Measurements from ENCODE around the gene KNL1.

Gene KNL1

DNA sequence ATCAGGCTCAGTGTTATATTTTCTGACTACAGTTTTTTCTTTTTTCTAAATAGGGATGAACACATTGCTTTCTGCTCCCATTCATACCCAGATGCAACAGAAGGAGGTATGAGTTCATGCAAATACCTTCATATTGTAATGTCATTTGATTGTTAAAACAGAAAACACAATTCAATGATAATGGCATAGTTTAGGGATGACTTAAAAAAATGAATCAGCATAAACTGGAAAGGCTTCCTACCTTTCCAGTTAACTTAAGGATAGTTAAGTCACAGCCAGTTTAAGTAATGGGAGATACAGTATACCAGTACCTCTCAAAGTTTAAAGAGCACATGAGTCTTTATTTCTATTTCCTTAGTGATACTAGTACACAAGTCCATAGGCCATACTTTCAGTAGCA, 24.9 kb downstream of the KNL1 start:
- no peak for TF ChIP-seq ZFX (IDR thresholded peaks at IDR 0.05)
- TF ChIP-seq, protein P1, sequence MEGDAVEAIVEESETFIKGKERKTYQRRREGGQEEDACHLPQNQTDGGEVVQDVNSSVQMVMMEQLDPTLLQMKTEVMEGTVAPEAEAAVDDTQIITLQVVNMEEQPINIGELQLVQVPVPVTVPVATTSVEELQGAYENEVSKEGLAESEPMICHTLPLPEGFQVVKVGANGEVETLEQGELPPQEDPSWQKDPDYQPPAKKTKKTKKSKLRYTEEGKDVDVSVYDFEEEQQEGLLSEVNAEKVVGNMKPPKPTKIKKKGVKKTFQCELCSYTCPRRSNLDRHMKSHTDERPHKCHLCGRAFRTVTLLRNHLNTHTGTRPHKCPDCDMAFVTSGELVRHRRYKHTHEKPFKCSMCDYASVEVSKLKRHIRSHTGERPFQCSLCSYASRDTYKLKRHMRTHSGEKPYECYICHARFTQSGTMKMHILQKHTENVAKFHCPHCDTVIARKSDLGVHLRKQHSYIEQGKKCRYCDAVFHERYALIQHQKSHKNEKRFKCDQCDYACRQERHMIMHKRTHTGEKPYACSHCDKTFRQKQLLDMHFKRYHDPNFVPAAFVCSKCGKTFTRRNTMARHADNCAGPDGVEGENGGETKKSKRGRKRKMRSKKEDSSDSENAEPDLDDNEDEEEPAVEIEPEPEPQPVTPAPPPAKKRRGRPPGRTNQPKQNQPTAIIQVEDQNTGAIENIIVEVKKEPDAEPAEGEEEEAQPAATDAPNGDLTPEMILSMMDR (conservative IDR thresholded peaks at IDR 0.05), result no peak
- no peak overlapping the region for H3K27ac ChIP-seq

DNA sequence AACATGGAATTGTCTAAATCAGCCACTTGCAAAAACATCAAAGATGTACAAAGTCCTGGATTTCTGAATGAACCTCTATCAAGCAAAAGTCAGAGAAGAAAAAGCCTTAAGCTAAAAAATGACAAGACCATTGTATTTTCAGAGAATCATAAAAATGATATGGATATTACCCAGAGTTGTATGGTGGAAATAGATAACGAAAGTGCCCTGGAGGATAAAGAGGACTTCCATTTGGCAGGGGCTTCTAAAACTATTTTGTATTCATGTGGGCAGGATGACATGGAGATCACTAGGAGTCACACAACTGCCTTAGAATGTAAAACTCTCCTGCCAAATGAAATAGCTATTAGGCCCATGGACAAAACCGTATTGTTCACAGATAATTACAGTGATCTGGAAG, 29.3 kb downstream of the KNL1 start:
- TF ChIP-seq, protein P1 (conservative IDR thresholded peaks at IDR 0.05), result no peak
- no peak for TF ChIP-seq ZFX (IDR thresholded peaks at IDR 0.05)
- no peak overlapping the region for H3K27ac ChIP-seq

DNA sequence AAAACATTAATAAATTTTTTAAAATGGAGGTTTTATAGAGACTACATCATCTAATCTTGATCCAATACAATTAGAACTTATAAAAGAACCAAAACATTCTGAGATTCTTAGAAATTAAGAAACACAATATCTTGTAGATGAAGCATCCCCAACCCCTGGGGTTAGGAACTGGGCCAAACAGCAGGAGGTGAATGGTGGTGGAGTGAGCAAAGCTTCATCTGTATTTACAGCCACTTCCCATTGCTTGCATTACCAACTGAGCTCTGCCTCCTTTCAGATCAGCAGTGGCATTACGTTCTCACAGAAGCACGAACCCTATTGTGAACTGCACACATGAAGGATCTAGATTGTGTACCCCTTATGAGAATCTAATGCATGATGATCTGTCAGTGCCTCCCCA, 36.3 kb downstream of the KNL1 start:
- H3K27ac ChIP-seq, result no peak overlapping the region
- TF ChIP-seq ZFX (IDR thresholded peaks at IDR 0.05), result no peak
- TF ChIP-seq, protein P1 (conservative IDR thresholded peaks at IDR 0.05), result no peak

DNA sequence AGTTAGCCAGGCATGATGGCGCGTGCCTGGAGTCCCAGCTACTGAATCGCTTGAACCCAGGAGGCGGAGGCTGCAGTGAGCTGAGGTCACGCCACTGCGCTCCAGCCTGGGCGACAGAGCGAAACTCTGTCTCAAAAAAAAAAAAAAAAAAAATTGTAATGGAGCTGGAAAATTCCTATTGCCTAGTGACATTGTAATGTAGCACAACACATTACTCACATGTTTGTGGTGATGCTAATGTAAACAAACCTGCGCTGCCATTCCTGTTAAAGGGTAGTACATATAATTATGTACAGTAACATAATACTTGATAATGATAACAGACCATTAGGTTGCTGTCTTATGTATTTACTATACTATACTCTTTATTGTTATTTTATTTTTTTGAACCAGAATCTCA, 39.1 kb downstream of the KNL1 start:
- TF ChIP-seq ZFX (IDR thresholded peaks at IDR 0.05), result no peak
- TF ChIP-seq, protein P1 (conservative IDR thresholded peaks at IDR 0.05), result no peak
- H3K27ac ChIP-seq, result no peak overlapping the region

DNA sequence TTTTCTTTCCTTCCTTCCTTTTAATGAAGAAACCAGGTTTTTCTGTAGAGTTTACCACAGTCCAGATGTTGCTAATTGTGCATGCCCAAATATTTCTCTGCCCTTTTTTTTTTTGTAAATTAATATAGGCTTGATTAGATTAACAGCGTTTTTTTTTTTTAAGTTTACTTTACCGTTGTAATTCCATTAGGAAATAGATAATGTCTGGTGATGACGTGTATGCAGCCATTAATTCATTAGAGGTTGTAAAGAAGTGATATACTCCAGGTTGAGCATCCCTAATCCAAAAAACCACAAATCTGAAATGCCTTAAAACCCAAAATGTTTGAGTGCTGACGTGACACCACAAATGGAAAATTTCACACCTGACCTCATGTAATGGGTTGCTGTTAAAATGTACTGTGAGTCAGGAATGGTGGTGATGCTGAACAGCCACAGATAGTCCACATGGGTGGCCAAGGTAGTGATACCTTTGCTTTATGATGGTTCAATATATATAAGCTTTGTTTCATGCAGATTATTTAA, 43.2 kb downstream of the KNL1 start:
- no peak overlapping the region for H3K27ac ChIP-seq
- TF ChIP-seq, protein P1 (conservative IDR thresholded peaks at IDR 0.05), result no peak
- no peak for TF ChIP-seq ZFX (IDR thresholded peaks at IDR 0.05)

DNA sequence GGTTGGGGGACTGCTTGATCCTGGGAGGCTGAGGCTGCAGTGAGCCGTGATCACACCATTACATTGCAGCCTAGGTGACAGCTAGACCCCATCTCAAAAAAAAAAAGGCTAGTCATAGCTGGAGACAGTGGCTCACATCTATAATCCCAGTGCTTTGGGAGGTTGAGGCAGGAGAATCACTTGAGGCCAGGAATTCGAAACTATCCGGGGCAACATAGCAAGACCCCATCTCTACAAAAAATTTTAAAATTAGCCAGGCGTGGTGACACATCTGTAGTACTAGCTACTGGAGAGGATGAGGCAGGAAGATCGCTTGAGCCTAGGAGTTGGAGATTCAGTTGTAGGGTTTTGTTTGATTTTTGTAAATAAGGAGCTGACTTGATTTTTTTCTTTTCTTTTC, 45.6 kb downstream of the KNL1 start:
- TF ChIP-seq, protein P1 (conservative IDR thresholded peaks at IDR 0.05), result no peak
- no peak for TF ChIP-seq ZFX (IDR thresholded peaks at IDR 0.05)
- H3K27ac ChIP-seq, result no peak overlapping the region

DNA sequence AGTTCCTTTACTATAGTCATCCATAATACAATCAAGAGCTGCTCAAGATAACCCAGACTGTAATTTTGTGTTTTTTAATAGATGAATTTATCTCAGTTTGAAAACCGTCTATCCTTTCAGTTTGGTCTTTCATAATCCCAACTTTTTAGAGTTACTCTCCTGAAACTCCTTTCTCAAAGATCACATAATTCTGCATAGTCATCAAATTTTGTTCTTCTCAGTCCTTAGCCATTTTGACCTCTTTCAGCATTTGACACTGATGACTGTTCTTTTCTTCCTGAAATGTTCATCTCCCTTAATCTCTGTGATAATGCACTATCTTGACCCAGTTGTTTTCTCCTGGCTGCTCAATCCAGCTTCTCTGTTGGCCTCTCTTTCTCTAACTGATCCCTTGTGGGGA, 53.5 kb downstream of the KNL1 start:
- no peak overlapping the region for H3K27ac ChIP-seq
- TF ChIP-seq, protein P1 (conservative IDR thresholded peaks at IDR 0.05), result no peak
- TF ChIP-seq ZFX (IDR thresholded peaks at IDR 0.05), result no peak

Data from C4-2B (cell line).